ENCODE data around the gene RCBTB1. TPM values are rescaled to one million over a fixed set of nuclear protein-coding genes. Genes with fewer than 3 reads are reported as not detected.

Gene RCBTB1
- total RNA-seq, 2 donors from 2014 or later = 15.6 to 26.1 TPM

GRCh38 chr13:49543656-49544055, 41.7 kb downstream of the RCBTB1 start:
- ATAC-seq = no peak
- no peaks in the 10 kb centered on the region for H3K9me3 Mint-ChIP-seq
- no peak for DNase-seq (ENCODE audit: low spot score in 2 of 2)

DNA sequence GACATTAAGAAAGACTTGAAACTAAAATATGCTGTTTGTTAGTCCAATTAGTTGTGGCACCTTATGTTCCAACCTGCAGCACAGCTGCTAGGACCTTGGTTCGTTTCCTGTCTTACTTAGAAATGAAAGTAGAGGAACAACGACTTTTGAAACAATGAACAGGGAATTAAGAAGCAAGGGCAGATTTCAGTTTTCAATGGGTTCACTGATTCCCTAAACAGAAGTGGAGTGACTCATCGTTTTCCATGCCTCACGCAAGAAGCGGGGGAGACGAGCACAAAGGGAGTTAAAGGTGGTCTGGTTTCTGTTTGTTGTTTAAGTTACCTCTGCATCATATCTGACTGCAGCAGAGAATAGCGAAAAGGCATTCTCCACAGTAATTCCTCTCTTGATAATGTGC, 44.8 kb downstream of the RCBTB1 start:
- ATAC-seq = peak in 1 of 2 donors; percentile 26
- Mint-ChIP-seq H3K36me3 (peaks cover 14 to 25% of the 10 kb centered on the region in 2 donors), H3K9me3 (no peaks in the 10 kb centered on the region), H3K27ac (peak overlapping the region; percentile 57 to 79)
- no peak for DNase-seq (ENCODE audit: low spot score in 2 of 2)

More at GRCh38 chr13:49543656-49544055, 41.7 kb downstream of the RCBTB1 start:
- peaks cover 14 to 18% of the 10 kb centered on the region in 2 donors for H3K36me3 Mint-ChIP-seq
- H3K27ac Mint-ChIP-seq = peak overlapping the region in 1 of 2 donors; percentile 60

DNA sequence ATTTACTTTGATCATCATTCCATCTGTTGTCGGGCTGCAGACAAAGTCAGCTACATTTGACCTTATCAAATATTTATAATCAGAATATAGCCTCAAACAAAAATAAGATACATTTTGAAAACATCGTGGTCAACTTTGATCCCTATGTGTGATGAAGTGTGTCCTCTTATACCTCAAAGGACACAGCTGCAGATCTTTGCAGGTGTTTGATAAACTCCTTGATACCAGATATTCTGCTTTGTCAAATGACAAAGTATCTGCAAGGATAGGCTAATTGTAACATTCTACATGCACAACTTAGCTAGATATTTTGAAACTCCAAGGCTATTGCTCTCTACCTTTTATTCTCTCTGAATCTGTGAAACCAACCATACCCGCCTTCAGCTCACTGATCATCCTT, 45.6 kb downstream of the RCBTB1 start:
- ATAC-seq (no peak), DNase-seq (ENCODE audit: low spot score in 2 of 2) (no peak)
- H3K9me3 Mint-ChIP-seq = no peaks in the 10 kb centered on the region
- peak overlapping the region; percentile 57 to 79 for H3K27ac Mint-ChIP-seq
- peaks cover 14 to 25% of the 10 kb centered on the region in 2 donors for H3K36me3 Mint-ChIP-seq

GRCh38 chr13:49539313-49539712, 46.0 kb downstream of the RCBTB1 start:
- peaks cover 14 to 25% of the 10 kb centered on the region in 2 donors for H3K36me3 Mint-ChIP-seq
- DNase-seq (ENCODE audit: low spot score in 2 of 2) (no peak), ATAC-seq (no peak)
- no peaks in the 10 kb centered on the region for H3K9me3 Mint-ChIP-seq
- H3K27ac Mint-ChIP-seq = peak overlapping the region in 1 of 2 donors; percentile 86

- no peaks in the 10 kb centered on the region for H3K9me3 Mint-ChIP-seq
- no peak for ATAC-seq
- peaks cover 14 to 25% of the 10 kb centered on the region in 2 donors for H3K36me3 Mint-ChIP-seq
- DNase-seq (ENCODE audit: low spot score in 2 of 2) = no peak
- no peak overlapping the region for H3K27ac Mint-ChIP-seq
Measured at GRCh38 chr13:49538404-49538803, 47.0 kb downstream of the RCBTB1 start.

- H3K36me3 Mint-ChIP-seq = peaks cover 14 to 29% of the 10 kb centered on the region in 2 donors
- DNase-seq (ENCODE audit: low spot score in 2 of 2) (no peak), ATAC-seq (no peak)
- no peaks in the 10 kb centered on the region for H3K9me3 Mint-ChIP-seq
- H3K27ac Mint-ChIP-seq = peak overlapping the region in 1 of 2 donors; percentile 22
Measured at GRCh38 chr13:49536144-49536873, 49.0 kb downstream of the RCBTB1 start.

DNA sequence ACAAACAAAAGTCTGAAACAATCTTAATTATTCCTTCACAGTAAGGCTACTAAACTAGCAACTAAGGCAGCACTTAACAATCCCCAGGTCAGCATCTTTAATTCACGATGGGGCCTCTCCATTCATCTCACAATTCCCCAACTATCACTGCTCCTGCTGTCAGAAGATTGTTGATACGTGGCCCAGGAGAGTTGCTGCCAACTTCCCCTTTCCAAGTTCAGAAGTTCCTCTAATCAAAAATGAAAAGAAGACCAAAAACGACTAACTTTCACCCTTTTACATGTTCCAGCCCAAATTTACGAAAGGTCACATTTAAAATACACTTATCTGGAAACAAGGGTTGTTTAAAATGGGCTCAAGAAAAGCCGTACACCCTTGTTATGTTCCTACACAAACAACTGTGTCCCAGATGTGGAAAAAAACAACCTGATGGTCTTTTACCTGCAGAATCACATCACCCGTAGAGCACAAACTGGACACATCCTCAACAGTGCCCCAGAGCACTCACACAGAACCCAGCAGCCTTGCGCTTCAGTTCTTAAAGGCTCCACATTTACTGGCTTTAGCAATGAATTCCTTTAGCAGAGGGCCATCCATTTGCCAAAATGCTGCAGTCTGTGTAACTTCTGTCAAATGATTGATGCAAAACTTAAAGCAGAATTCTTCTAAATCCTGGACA, 51.6 kb downstream of the RCBTB1 start:
- Mint-ChIP-seq H3K27ac (peak overlapping the region in 1 of 2 donors; percentile 14), H3K36me3 (peaks cover 13 to 25% of the 10 kb centered on the region in 2 donors), H3K9me3 (no peaks in the 10 kb centered on the region)
- no peak for ATAC-seq
- no peak for DNase-seq (ENCODE audit: low spot score in 2 of 2)

- DNase-seq (ENCODE audit: low spot score in 2 of 2) (no peak), ATAC-seq (no peak)
- Mint-ChIP-seq H3K36me3 (peaks cover 13 to 25% of the 10 kb centered on the region in 2 donors), H3K9me3 (no peaks in the 10 kb centered on the region), H3K27ac (no peak overlapping the region)
Measured at GRCh38 chr13:49533011-49533410, 52.3 kb downstream of the RCBTB1 start.

- Mint-ChIP-seq H3K27ac (no peak overlapping the region), H3K9me3 (no peaks in the 10 kb centered on the region), H3K36me3 (peaks cover 13 to 21% of the 10 kb centered on the region in 2 donors)
- DNase-seq (ENCODE audit: low spot score in 2 of 2) = no peak
- ATAC-seq = no peak
Measured at GRCh38 chr13:49532593-49532992, 52.8 kb downstream of the RCBTB1 start.

- peaks cover 13 to 25% of the 10 kb centered on the region in 2 donors for H3K36me3 Mint-ChIP-seq
Measured at GRCh38 chr13:49530457-49530856, 54.9 kb downstream of the RCBTB1 start.

DNA sequence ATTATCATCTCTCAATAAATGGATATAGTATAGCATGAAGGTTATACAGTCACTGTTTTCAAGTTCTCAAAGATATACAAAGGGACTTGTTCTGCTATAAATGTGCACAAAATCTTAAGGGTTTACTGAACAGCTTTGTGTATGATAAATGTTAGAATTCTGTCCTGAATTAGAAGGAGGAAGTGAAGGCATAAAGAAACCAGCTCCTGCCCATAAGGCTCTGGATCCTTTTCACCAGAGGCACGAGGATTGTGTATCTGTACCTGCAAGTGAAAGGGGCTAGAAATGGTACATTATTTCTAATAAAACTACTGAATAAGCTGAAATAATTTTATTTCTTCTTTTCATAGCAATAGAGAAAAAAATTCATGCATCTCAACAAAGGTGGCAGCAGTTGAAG, 57.2 kb downstream of the RCBTB1 start:
- peaks cover 13 to 25% of the 10 kb centered on the region in 2 donors for H3K36me3 Mint-ChIP-seq
- no peaks in the 10 kb centered on the region for H3K9me3 Mint-ChIP-seq
- ATAC-seq (no peak), DNase-seq (ENCODE audit: low spot score in 2 of 2) (no peak)
- peak overlapping the region; percentile 16 to 72 for H3K27ac Mint-ChIP-seq

More at GRCh38 chr13:49530457-49530856, 54.9 kb downstream of the RCBTB1 start:
- no peak for ATAC-seq
- DNase-seq (ENCODE audit: low spot score in 2 of 2) = no peak
- Mint-ChIP-seq H3K27ac (peak overlapping the region in 1 of 2 donors; percentile 32), H3K9me3 (no peaks in the 10 kb centered on the region)

DNA sequence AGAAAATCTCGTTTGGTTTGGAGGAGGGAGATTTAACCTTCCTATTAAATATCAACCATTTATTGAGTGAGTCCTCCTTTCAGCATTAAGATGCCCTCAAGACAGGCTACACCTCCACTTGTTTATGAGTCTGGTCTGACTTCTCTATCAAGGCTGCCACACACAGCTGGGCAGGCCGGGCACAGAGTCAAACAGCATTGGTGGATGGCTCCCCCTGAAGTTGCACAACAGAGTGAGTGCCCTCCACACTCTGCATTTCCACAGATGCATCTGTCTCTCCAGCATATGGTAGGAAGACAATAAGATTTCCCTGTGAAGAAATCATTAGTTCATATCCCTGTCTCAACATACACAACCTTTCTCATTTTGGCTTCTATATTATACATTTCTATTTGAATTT, 58.2 kb downstream of the RCBTB1 start:
- H3K9me3 Mint-ChIP-seq = no peaks in the 10 kb centered on the region
- DNase-seq (ENCODE audit: low spot score in 2 of 2) (no peak), ATAC-seq (no peak)
- H3K36me3 Mint-ChIP-seq = peaks cover 13 to 25% of the 10 kb centered on the region in 2 donors
- peak overlapping the region in 1 of 2 donors; percentile 89 for H3K27ac Mint-ChIP-seq

GRCh38 chr13:49524740-49525501, 60.4 kb downstream of the RCBTB1 start:
- peak overlapping the region in 1 of 2 donors; percentile 32 for H3K27ac Mint-ChIP-seq
- no peaks in the 10 kb centered on the region for H3K9me3 Mint-ChIP-seq
- DNase-seq (ENCODE audit: low spot score in 2 of 2) = no peak
- ATAC-seq = peak in 1 of 2 donors; percentile 37
- H3K36me3 Mint-ChIP-seq = peaks cover 5 to 14% of the 10 kb centered on the region in 2 donors

GRCh38 chr13:49521224-49521623, 64.1 kb downstream of the RCBTB1 start:
- H3K27ac Mint-ChIP-seq = peak overlapping the region in 1 of 2 donors; percentile 50
- peaks cover 0 to 8% of the 10 kb centered on the region in 2 donors for H3K36me3 Mint-ChIP-seq
- DNase-seq (ENCODE audit: low spot score in 2 of 2) (no peak), ATAC-seq (no peak)
- no peaks in the 10 kb centered on the region for H3K9me3 Mint-ChIP-seq

GRCh38 chr13:49517461-49517860, 67.9 kb downstream of the RCBTB1 start:
- no peaks in the 10 kb centered on the region for H3K9me3 Mint-ChIP-seq
- H3K27ac Mint-ChIP-seq = no peak overlapping the region
- H3K36me3 Mint-ChIP-seq = peaks cover 6 to 16% of the 10 kb centered on the region in 2 donors
- DNase-seq (ENCODE audit: low spot score in 2 of 2) (no peak), ATAC-seq (no peak)

DNA sequence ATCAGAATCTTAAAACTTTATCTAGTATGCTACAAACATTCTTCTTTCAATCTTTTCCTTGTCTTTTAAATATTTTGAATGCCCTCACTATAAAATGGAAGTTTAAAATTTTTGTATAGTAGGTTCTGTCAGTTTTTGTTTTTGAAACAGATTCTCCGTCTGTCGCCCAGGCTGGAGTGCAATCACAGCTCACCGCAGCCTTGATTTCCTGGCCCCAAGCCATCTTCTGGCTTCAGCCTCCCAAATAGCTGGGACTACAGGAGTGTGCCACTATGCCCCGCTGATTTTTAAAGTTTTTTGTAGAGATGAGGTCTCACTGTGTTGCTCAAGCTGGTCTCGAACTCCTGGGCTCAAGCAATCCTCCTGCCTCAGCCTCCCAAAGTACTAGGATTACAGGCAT, 68.9 kb downstream of the RCBTB1 start:
- Mint-ChIP-seq H3K27ac (peak overlapping the region; percentile 30 to 54), H3K9me3 (no peaks in the 10 kb centered on the region), H3K36me3 (peaks cover 6 to 16% of the 10 kb centered on the region in 2 donors)
- ATAC-seq (no peak), DNase-seq (ENCODE audit: low spot score in 2 of 2) (no peak)

DNA sequence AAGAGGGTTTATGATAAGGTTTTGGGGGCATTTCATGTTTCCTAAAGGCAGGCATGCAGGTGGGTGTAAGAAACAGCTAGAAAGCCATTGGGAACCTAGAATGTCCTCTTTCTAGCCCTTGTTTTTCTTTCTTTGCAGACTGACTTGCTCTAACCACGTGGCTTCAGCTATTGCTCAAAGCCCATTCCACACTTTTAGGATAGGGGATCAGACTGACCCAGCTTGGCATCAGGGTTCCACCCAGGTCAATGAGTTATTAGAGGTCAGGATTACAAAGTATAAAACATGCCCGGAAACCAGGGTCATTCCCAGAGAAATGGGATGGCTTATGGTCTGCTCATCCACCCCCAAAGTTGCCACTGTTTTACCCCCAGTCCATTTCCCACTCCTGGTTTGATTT, 72.8 kb downstream of the RCBTB1 start:
- peaks cover 0 to 4% of the 10 kb centered on the region in 2 donors for H3K9me3 Mint-ChIP-seq
- peaks cover 12 to 34% of the 10 kb centered on the region in 2 donors for H3K36me3 Mint-ChIP-seq
- H3K27ac Mint-ChIP-seq = peak overlapping the region in 1 of 2 donors; percentile 44

More for the DNA sequence above, 72.8 kb downstream of the RCBTB1 start:
- ATAC-seq = no peak
- no peak for DNase-seq (ENCODE audit: low spot score in 2 of 2)
